A549 treated with DMSO at 1 μM for 4 hours (cell line): ENCODE data around the gene ZNF184. TPM values are rescaled to one million over a fixed set of nuclear protein-coding genes. Genes with fewer than 3 reads are reported as not detected.

ENCODE experiments used
- total RNA-seq: library from RNA; stranded (reverse); fragments of 200-300 nt; extraction: Qiagen RNA extraction; gene quantifications from 5 replicates; pipeline ENCODE4 v1.2.3, GENCODE V29; 2022; ENCODE audit warnings: low read depth

ZNF184 gene
- total RNA-seq, result 2.3 to 3.5 TPM (median 3.0 TPM) in 5 replicates

DNA sequence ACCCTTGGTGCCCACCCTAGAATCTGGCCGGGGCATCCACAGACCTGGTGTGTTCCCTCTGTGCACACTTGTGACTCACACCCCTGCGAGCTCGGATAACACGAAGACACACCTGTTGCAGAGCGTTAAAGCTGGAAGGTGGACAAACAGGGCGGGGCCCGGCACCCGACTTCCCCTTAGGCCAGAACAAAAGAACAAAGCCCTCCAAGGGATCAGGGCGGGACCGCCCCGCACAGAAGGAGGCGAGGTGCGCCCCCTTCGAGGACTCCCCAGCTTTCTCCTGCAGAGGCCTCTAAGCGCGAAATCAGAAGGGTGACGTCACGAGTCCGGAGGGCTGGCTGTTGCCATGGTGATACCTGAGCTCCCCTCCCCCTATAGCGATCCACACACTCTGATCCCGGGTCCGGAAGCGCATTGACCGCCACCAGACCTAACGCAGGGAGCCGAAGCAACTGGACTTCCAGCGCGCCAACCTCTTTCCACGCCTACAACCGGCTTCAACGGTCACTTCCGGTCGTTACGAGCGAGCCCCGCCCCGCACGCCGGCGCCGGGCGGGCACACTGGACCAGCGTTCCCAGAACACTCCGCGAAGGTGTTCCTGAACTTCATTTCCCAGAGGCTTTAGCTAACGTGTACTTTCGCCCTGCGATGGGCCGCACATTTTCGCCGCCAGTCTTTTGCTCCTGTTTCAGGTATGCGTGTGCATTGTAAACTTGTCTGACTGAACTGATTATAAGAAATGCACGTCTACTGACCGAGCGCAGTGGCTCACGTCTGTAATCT lies at the start of gene ZNF184:
Gene ZNF184, minus strand, starts transcription at position 489 of the 784 bp plus-strand sequence. CDS start 811 bp downstream, outside the sequence.

Other genes with a start within 250 kb of the ZNF184 start
- gene PRSS16, start 225.4 kb downstream of the ZNF184 start, total RNA-seq, result 2.5 to 4.0 TPM (median 3.3 TPM) in 5 replicates
- gene POM121L2, start 160.8 kb downstream of the ZNF184 start, total RNA-seq, result 0.02 to 0.05 TPM in 2 of 5 replicates, not detected in the others
- gene ZNF391, start 84.3 kb downstream of the ZNF184 start, total RNA-seq, result 0.20 to 0.47 TPM (median 0.26 TPM) in 5 replicates